Measurements from ENCODE around the gene APRT. TPM values are rescaled to one million over a fixed set of nuclear protein-coding genes. Genes with fewer than 3 reads are reported as not detected.
"Not testable (repeated sequence)": the region's sequence is repeated elsewhere in the genome, so short reads cannot be mapped to it uniquely, and the experiment has no call there.

APRT gene
- total and polyA plus RNA-seq, 2 donors: 28.8 to 167 TPM

DNA sequence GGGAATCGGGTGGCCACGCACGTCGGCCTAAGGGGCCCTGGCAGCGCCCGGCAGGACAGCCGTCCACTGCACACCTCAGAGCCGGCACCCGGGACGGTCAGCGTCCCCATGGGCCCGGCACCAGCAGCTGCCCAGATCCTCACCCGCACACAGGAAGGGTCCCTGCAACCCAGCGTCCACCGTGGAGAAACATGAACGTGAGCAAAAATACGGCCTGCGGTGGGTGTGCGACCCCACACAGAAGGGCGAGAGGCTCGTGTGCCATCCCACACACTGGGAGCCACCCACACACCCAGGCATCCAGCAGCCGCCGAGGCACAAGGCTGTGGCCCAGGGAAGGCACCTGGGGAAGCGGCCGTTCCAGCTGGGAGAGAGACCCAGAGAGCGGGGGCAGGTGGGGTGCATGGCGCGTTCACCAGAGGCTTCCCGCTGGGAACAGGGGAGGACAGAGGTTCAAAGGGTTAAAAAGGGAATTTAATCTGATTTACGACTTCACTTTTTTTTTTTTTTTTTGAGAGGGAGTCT lies 33.1 kb downstream of the APRT start:
- WGBS: 82% methylated on average over 30 of the region's 30 CpGs
- Histone ChIP-seq H3K4me1 (ENCODE audit: insufficient read depth) (no peaks in the 10 kb centered on the region), H3K27ac (ENCODE audit: low read depth) (no peak overlapping the region), H3K4me3 (ENCODE audit: low read depth, low read length) (no peak overlapping the region), H3K36me3 (ENCODE audit: insufficient read depth) (no peaks in the 10 kb centered on the region)
- DNase-seq (ENCODE audit: extremely low spot score): no peak

DNA sequence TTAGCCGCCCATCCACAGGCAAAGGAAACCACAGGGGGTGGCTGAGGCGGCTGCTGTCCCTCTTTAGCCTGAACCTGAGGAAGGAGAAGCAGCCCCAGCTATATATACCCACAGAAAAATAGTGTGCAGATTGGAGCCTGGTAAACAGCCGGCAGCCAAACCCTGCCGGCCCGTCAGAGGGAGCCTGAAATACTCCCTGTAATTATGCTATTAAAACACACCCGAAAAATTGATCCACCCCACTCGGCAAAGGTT lies 33.5 kb downstream of the APRT start:
- no peaks in the 10 kb centered on the region for H3K4me1 ChIP-seq (ENCODE audit: insufficient read depth)
- no peak for DNase-seq (ENCODE audit: extremely low spot score)
- no peaks in the 10 kb centered on the region for H3K36me3 ChIP-seq (ENCODE audit: insufficient read depth)
- WGBS: 71% methylated on average over 7 of the region's 7 CpGs
- no peak overlapping the region for H3K27ac ChIP-seq (ENCODE audit: low read depth)
- no peak overlapping the region for H3K4me3 ChIP-seq (ENCODE audit: low read depth, low read length)

DNA sequence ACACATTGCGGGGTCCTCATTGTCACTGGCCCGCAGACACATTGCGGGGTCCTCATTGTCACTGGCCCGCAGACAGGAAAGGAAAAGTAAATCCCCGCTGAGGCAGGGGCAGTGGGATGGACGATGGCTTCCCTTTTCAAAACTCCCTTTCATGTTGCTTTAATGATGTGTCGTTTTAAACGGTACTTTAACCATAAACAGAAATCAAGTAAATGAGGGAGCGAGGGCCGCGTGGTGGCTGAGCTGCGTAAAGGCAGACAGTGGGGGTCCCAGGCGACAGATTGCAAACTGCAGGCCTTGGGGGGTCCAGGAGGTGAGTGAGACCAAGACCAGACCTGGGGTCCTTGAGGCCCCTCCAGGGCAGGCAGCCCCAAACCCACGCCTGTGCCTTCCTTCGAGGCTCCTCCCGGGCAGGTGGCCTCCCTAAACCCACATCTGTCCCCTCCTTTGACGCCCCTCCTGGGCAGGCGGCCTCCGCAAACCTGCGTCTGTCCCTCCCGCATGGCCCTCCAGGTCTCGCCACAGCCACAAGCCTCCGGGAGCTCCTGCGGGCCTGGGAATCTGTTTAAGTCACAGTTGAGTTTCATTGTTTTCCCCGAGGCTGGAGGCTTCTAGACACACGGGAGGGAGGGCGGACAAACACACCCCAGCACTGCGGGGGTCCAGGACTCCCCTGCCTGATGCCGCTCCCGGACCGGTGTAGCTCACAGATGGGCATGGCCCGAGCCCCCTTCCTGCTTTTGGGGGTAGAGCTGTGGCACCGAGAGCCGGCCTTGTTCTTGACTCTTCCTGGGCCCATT lies 34.1 kb downstream of the APRT start:
- Histone ChIP-seq H3K4me3 (ENCODE audit: low read depth, low read length) (no peak overlapping the region), H3K36me3 (ENCODE audit: insufficient read depth) (no peaks in the 10 kb centered on the region), H3K4me1 (ENCODE audit: insufficient read depth) (no peaks in the 10 kb centered on the region), H3K27ac (ENCODE audit: low read depth) (no peak overlapping the region)
- no peak for DNase-seq (ENCODE audit: extremely low spot score)
- 84% methylated on average over 34 of the region's 34 CpGs for WGBS

DNA sequence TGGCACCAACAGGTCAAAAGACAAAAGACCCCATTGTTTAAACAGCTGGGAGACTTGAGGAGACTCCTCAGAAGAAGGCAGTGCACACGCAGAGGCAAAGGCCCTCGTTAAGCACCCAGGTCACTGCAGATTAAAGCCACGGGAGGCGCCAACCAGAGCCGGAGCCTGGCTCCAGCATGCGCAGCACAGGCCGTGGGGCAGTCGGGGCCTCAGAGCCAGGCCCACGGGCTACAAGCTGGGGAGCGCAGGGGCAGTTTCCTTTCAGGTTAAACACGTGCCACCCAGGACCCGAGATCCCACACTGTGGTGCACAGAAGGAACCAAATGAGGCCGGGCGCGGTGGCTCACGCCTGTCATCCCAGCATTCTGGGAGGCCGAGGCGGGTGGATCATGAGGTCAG lies 35.9 kb downstream of the APRT start:
- Histone ChIP-seq H3K27ac (ENCODE audit: low read depth) (no peak overlapping the region), H3K36me3 (ENCODE audit: insufficient read depth) (no peaks in the 10 kb centered on the region), H3K4me3 (ENCODE audit: low read depth, low read length) (no peak overlapping the region), H3K4me1 (ENCODE audit: insufficient read depth) (peaks cover 5% of the 10 kb centered on the region)
- WGBS: 93% methylated on average over 18 of the region's 18 CpGs
- DNase-seq (ENCODE audit: extremely low spot score): no peak

DNA sequence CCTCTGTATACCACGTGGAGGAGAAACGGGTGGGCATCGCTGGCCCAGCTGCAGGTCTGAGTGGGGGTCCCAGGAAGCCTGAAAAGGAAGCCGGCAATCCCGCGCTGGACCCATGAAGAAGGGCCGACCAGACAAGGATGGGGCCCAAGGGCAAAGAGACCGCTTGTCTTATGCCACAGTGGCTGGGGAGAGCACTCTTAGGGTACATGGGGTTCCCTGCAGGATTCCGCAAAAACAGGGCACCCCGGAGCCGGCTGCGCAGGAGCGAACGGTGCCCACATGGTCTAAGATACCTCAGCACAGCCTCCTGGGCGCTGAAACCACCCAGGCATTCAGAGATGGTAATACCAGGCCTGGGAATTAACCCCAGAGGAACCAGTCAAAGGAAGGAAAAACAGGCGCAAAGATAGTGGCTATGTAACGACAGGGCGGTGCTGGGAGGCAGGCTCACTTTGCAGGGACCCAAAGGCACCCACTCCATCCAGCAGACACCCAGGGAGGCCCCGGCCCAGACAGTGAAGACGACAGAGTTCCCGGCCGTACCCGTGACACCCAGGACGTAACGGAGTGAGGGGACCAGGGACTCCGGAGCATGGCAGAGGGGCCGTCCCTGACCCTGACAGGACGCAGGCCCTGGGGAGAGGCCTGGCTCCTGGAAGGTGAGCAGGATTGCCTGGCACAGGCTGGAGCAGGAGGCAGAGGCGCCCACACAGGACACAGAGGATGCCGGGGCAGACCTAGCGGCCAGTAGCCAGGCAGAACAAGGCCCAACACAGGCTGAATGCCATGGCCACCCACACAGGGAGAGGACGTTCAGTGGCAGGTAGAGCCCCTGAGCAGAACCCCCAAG lies 37.0 kb downstream of the APRT start:
- no peaks in the 10 kb centered on the region for H3K36me3 ChIP-seq (ENCODE audit: insufficient read depth)
- peaks cover 8% of the 10 kb centered on the region for H3K4me1 ChIP-seq (ENCODE audit: insufficient read depth)
- WGBS: 92% methylated on average over 32 of the region's 32 CpGs
- no peak overlapping the region for H3K27ac ChIP-seq (ENCODE audit: low read depth)
- DNase-seq (ENCODE audit: extremely low spot score): no peak
- no peak overlapping the region for H3K4me3 ChIP-seq (ENCODE audit: low read depth, low read length)

DNA sequence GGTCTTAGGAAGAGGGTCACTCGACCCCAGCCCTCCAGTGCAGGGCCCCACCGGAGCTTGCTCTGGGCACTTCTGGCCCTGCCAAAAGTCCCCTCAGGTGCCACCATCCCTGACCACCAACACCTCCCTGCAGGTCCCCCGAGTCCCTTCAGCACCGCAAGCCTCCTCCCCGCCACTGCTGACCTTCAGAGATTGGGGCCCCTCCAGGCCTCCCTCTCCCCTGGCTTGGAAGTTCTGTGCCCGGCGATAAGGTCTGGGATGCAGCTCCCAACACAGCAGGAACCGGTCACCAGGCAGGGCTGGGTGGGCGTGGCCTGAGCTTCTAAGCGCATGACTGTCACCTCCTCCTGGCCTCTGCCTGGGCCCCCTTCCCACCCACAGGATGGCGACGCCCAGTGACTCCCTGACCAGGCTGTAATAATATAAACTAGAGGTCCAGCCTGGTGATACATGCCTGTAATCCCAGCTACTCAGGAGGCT lies 37.9 kb downstream of the APRT start:
- H3K4me3 ChIP-seq (ENCODE audit: low read depth, low read length): no peak overlapping the region
- H3K36me3 ChIP-seq (ENCODE audit: insufficient read depth): no peaks in the 10 kb centered on the region
- no peak overlapping the region for H3K27ac ChIP-seq (ENCODE audit: low read depth)
- peaks cover 8% of the 10 kb centered on the region for H3K4me1 ChIP-seq (ENCODE audit: insufficient read depth)
- DNase-seq (ENCODE audit: extremely low spot score): no peak
- 45% methylated on average over 12 of the region's 12 CpGs for WGBS

DNA sequence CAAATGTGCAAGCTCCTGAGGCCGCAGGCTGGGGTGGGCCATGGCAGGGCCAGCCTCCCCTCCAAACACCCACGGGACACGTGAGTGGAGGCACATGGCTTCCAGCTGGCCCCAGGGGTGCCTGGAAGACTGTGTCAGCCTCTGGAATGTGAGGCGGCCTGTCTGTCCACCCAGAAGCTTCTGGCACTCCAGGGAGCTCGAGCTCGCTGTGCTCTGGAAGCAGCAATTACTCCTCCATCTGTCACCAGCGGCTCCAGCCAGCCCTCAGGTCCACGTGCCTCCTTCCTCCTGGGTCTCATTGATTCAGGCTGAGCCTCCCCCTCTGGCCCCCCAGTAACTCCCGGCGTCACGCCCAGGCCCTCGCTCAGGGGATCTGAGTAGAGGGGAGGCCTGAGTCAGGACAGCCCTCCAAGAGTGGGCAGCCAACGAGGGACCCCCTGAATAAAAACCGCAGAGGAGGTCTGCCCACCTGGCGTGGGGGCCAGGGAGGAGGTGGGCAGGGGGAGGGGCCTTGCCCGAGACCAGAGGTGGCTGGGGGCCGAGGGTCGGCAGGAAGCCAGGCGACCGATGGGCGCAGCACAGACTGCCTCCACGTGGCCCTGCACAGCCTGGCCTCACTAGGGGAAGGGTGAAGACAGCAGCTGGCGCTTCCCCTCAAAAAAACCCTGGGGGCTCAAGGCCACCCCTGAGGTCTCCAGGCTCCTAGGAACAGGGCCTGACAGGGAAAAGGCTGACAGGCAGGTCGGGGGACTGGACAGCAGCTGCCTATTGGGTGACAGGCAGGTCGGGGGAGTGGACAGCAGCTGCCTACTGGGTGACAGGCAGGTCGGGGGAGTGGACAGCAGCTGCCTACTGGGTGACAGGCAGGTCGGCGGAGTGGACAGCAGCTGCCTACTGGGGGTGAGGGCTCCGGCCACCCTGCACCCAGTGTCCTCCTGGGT lies 38.6 kb downstream of the APRT start:
- no peak for DNase-seq (ENCODE audit: extremely low spot score)
- WGBS: 28% methylated on average over 29 of the region's 29 CpGs
- Histone ChIP-seq H3K4me3 (ENCODE audit: low read depth, low read length) (no peak overlapping the region), H3K4me1 (ENCODE audit: insufficient read depth) (peaks cover 8% of the 10 kb centered on the region), H3K36me3 (ENCODE audit: insufficient read depth) (no peaks in the 10 kb centered on the region), H3K27ac (ENCODE audit: low read depth) (peak overlapping the region; percentile 41)

DNA sequence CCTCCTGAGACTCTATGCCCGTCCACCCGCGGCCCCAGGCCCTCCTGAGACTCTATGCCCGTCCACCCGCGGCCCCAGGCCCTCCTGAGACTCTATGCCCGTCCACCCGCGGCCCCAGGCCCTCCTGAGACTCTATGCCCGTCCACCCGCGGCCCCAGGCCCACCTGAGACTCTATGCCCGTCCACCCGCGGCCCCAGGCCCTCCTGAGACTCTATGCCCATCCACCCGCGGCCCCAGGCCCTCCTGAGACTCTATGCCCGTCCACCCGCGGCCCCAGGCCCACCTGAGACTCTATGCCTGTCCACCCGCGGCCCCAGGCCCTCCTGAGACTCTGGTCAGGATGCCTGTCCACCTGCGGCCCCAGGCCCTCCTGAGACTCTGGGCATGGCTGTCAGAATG lies 39.9 kb downstream of the APRT start:
- H3K36me3 ChIP-seq (ENCODE audit: insufficient read depth); H3K27ac ChIP-seq (ENCODE audit: low read depth); H3K4me1 ChIP-seq (ENCODE audit: insufficient read depth): not testable (repeated sequence)

DNA sequence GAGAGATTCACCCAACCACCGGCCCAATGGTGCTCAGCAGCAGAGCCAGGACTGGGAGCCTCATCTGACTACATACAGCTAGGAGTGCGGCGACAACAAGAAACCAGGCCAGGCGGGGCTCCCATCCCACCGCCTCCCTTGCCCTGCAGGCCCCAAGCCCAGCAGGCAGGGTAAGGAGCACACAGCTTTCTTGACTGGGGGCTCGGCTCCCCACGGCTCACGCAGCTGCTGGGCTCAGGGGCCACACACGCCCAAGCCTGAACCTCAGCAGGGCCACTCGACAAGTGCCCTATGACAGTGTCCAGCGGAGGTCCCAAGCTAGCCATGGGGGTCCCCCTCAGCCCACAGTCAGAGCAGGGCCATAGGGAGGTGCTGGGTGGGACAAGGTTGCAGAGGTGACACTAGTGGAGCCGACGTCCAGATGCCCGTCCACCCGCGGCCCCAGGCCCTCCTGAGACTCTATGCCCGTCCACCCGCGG lies 40.4 kb downstream of the APRT start:
- DNase-seq (ENCODE audit: extremely low spot score): no peak
- Histone ChIP-seq H3K4me1 (ENCODE audit: insufficient read depth) (peaks cover 8% of the 10 kb centered on the region), H3K4me3 (ENCODE audit: low read depth, low read length) (no peak overlapping the region), H3K36me3 (ENCODE audit: insufficient read depth) (no peaks in the 10 kb centered on the region), H3K27ac (ENCODE audit: low read depth) (peak overlapping the region; percentile 49)
- 71% methylated on average over 19 of the region's 19 CpGs for WGBS

More for the DNA sequence above, 39.9 kb downstream of the APRT start:
- 96% methylated on average over 18 of the region's 23 CpGs for WGBS
- DNase-seq (ENCODE audit: extremely low spot score); H3K4me3 ChIP-seq (ENCODE audit: low read depth, low read length): not testable (repeated sequence)

DNA sequence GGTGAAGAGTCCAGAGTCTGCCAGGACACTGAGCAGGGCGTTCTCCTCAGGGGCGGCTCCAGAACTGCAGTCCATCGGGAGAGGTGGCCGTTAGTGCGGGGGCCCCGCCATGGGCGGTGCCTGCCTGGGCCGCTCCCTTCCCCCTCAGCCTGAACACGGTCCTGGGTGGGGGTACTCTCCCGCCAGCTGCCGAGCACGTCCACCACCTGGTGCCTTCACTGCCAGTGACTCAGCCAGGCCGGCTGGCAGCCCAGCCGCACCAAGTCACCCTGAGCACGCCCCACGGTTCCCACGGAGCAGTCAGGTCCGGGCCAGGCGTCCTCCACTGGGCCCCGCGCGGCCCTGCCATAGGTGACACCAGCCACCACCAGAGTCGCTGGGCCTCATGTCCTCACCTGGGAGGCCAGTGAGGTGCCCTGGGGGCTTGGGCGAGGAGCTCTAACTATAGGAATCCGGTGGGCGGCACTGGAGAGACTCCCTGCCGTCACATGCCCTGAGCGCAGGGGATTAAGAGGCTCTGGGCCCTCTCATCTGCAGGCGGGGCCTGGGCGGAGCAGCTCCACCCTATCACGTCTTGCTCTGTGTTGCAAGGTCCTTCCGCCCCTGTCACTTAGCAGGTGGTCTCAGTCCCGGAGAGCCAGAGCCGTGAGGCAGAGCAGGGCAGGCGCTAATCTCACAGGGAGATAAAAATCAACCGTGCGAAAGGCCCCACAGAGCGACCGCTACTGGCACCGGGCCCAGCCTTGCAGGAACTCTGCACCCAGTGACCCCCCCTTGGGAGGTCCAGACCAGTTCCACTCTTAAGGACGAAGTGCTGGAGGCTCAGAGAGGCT lies 41.1 kb downstream of the APRT start:
- H3K4me3 ChIP-seq (ENCODE audit: low read depth, low read length): no peak overlapping the region
- WGBS: 13% methylated on average over 41 of the region's 41 CpGs
- no peaks in the 10 kb centered on the region for H3K36me3 ChIP-seq (ENCODE audit: insufficient read depth)
- H3K27ac ChIP-seq (ENCODE audit: low read depth): peak overlapping the region; percentile 49
- H3K4me1 ChIP-seq (ENCODE audit: insufficient read depth): peaks cover 8% of the 10 kb centered on the region
- no peak for DNase-seq (ENCODE audit: extremely low spot score)

DNA sequence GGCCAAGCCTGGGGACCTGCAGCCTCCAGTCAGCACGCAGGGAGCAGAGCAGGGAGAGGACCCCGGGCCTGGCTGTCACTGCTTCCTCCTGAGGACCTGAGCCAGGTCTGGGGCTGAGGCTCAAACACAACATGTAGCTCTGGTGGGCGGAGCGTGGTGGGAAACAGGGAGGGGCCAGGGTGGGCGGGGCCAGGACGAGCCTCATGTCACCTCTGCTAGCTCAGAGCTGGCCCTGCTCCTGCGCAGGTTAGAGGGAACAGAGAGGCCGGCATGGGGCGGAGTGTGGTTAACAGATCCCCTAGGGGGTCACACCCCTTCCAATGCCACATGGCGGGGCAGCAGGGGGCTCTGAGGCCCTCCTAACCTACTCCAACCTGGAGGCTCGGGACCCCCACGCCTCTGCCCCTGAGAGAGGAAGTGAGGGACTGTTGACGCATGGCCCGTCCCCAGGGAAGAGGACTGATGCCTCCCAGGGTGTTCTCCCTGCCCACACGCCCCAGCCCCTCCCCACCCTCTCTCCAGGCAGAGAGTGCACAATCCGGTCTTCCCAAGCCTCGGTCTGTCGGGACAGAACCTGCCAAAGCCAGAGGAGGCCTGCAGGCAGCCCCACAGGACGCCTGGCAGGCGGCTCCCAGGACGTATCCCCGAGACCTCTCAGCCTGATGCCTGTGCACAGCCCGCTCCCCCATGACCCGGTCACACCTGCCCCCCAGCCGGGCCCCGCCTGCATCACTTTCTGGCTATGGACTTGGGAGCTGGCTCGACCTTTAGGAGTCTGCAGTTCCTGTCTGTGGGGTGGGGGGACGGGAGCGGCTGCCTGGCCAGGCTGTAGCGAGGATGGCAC lies 41.9 kb downstream of the APRT start:
- no peak overlapping the region for H3K4me3 ChIP-seq (ENCODE audit: low read depth, low read length)
- WGBS: 50% methylated on average over 30 of the region's 30 CpGs

More for the DNA sequence above, 41.9 kb downstream of the APRT start:
- Histone ChIP-seq H3K4me1 (ENCODE audit: insufficient read depth) (peaks cover 8% of the 10 kb centered on the region), H3K36me3 (ENCODE audit: insufficient read depth) (no peaks in the 10 kb centered on the region), H3K27ac (ENCODE audit: low read depth) (peak overlapping the region; percentile 26)
- DNase-seq (ENCODE audit: extremely low spot score): no peak
